Lower leg skin (tissue), 4 donors: ENCODE results near the gene PFN4. TPM values are rescaled to one million over a fixed set of nuclear protein-coding genes. Genes with fewer than 3 reads are reported as not detected.
"Not testable (repeated sequence)": the region's sequence is repeated elsewhere in the genome, so short reads cannot be mapped to it uniquely, and the experiment has no call there.

Experiments used
- DNase-seq, 2 donors: peaks; one replicate each; pipeline ENCODE4 v3.0.0-alpha.2; 2019; ENCODE audit warnings: low spot score in 2 of 2
- H3K4me3 ChIP-seq: fragments of 200-600 bp; sonication (generic); 2 replicates; pipeline ENCODE4 v1.5.1; 2017; ENCODE audit warnings: mild to moderate bottlenecking, low read depth; ENCODE audit not compliant: poor library complexity, severe bottlenecking
- POLR2A ChIP-seq, 2 donors: fragments of 450-650 bp; IDR thresholded peaks; one replicate each; pipeline ENCODE4 v1.6.1; 2016 to 2017; ENCODE audit warnings: antibody characterized with exemption in 2 of 2, mild to moderate bottlenecking in 1 of 2, moderate library complexity in 1 of 2
- WGBS, 2 donors: methylation state at CpG; one replicate each; pipeline ENCODE4 v1.1.5; 2018; 5-methylcytosine and 5-hydroxymethylcytosine counted together
- intact Hi-C: fragments of 100-400 bp; cut with DNase I; formaldehyde crosslinking; loops from one replicate; pipeline ENCODE4 v1.15.0; 2023; ENCODE audit warnings: low total_unique reads
- total RNA-seq, 4 donors: library from RNA; depleted of rRNA; stranded (reverse); fragments of >200 nt; gene quantifications; one replicate each; pipeline ENCODE4 v1.1.0, GENCODE V29; 2016
- TF ChIP-seq, protein P1 (sequence below), 3 donors: fragments of 450-650 bp; IDR thresholded peaks; one replicate each; pipeline ENCODE4 v1.5.1; 2016; ENCODE audit warnings: antibody characterized with exemption in 3 of 3, mild to moderate bottlenecking in 3 of 3, moderate library complexity in 2 of 3

PFN4 gene
- total RNA-seq, 4 donors from 2014 or later = 0.65 TPM; not detected in 3

DNA sequence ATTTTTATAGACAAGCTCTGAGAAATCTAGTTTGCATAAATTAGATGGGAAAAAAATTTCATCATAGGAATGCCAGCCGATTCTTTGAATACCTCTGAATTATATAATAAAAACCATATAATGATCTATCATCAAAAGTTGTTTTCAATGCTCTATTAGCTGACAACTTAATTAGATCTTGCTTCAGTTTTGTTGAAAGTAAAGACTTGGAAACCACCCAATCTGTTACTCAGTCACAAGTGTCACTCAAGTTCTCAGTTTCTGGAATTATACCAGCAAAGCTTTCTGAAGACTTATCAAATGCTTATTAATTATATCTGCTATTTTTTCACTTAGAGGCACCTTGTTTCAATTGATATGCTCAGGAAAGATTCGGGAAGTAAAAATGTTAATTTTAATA, 21.1 kb downstream of the PFN4 start:
- intact Hi-C loops = no loop called here
- TF ChIP-seq, protein P1, sequence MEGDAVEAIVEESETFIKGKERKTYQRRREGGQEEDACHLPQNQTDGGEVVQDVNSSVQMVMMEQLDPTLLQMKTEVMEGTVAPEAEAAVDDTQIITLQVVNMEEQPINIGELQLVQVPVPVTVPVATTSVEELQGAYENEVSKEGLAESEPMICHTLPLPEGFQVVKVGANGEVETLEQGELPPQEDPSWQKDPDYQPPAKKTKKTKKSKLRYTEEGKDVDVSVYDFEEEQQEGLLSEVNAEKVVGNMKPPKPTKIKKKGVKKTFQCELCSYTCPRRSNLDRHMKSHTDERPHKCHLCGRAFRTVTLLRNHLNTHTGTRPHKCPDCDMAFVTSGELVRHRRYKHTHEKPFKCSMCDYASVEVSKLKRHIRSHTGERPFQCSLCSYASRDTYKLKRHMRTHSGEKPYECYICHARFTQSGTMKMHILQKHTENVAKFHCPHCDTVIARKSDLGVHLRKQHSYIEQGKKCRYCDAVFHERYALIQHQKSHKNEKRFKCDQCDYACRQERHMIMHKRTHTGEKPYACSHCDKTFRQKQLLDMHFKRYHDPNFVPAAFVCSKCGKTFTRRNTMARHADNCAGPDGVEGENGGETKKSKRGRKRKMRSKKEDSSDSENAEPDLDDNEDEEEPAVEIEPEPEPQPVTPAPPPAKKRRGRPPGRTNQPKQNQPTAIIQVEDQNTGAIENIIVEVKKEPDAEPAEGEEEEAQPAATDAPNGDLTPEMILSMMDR (IDR thresholded peaks at IDR 0.05) = no peak
- TF ChIP-seq POLR2A (IDR thresholded peaks at IDR 0.05) = no peak
- no peak overlapping the region for H3K4me3 ChIP-seq
- 43 to 59% methylated on average over 2 of the region's 2 CpGs for whole genome bisulfite sequencing, 2 donors
- no peak for DNase-seq

DNA sequence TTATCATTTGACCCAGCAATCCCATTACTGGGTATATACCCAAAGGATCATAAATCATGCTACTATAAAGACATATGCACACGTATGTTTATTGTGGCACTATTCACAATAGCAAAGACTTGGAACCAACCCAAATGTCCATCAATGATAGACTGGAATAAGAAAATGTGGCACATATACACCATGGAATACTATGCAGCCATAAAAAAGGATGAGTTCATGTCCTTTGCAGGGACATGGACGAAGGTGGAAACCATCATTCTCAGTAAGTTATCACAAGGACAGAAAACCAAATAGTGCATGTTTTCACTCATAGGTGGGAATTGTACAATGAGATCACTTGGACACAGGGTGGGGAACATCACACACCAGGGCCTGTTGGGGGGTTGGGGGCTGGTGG, 22.4 kb downstream of the PFN4 start:
- H3K4me3 ChIP-seq, intact Hi-C loops, DNase-seq: not testable (repeated sequence)
- 82 to 91% methylated on average over 2 of the region's 2 CpGs for WGBS, 2 donors

DNA sequence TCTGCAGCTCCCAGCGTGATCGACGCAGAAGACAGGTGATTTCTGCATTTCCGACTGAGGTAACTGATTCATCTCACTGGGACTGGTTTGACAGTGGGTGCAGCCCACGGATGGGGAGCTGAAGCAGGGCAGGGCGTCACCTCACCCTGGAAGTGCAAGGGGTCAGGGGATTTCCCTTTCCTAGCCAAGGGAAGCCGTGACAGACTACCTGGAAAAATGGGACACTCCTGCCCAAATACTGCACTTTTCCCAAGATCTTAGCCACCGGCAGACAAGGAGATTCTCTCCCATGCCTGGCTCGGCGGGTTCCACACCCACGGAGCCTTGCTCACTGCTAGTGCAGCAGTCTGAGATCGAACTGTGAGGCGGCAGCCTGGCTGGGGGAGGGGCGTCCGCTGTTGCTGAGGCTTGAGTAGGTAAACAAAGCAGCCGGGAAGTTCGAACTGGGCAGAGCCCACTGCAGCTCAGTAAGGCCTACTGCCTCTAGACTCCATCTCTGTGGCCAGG, 27.9 kb downstream of the PFN4 start:
- DNase-seq, intact Hi-C loops: not testable (repeated sequence)

DNA sequence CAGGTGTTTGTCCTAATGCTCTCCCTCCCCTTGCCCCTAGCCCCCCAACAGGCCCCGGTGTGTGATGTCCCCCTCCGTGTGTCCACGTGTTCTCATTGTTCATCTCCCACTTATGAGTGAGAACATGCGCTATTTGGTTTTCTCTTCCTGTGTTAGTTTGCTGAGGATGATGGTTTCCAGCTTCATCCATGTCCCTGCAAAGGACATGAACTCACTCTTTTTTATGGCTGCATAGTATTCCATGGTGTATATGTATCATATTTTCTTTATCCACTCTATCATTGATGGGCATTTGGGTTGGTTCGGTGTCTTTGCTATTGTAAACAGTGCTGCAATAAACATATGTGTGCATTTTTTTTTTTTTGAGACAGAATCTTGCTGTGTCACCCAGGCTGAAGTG, 29.9 kb downstream of the PFN4 start:
- DNase-seq, H3K4me3 ChIP-seq, intact Hi-C loops: not testable (repeated sequence)
- WGBS, 2 donors = 98% methylated on average over 5 of the region's 5 CpGs

More for the DNA sequence above, 27.9 kb downstream of the PFN4 start:
- H3K4me3 ChIP-seq = not testable (repeated sequence)
- WGBS, 2 donors = 83 to 91% methylated on average over 17 of the region's 17 CpGs

DNA sequence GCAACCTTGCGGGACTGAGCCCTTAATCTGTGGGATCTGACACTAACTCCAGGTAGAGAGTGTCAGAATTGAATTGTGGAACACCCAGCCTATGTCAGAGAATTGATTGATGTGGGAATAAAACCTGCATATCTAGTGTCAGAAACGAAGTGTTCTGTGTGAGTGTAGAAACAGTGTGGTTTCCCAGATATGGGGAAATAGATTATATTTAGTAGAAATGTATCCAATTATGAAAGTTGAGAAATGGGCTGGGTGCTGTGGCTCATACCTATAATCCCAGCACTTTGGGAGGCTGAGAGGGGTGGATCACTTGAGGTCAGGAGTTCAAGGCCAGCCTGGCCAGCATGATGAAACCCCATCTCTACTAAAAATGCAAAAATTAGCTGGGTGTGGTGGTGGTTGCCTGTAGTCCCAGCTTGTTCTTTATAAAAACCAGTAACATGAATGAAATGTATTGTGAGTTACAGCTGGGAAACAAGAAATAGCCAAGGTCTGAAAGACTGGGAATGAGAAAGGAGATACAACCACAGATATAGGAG, 34.2 kb downstream of the PFN4 start:
- no peak for TF ChIP-seq POLR2A (IDR thresholded peaks at IDR 0.05)
- TF ChIP-seq, protein P1 (IDR thresholded peaks at IDR 0.05) = no peak
- WGBS, 2 donors = 58 to 80% methylated on average over 2 of the region's 2 CpGs
- no peak overlapping the region for H3K4me3 ChIP-seq
- intact Hi-C loops = loop anchor here (10.0 kb wide), 2 partner anchors 154 to 264 kb away; no protein-coding TSS in a partner anchor
- DNase-seq = no peak

DNA sequence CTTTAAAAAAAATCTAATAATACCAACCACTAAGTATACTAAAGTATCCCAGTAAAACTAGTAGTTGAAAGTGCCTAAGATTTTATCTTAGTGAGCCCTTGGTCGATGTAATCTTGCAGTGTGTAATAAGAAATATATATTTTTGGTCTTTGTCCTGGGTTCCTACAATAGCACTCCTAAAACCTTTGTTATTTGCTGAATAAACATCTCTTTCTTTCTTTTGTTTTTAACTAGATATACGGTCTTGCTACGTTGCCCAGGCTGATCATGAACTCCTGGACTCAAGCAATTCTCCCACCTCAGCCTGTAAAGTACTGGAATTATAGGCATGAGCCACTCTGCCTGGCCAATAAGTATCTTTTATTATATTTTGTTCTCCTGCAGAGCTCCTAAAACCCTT, 36.1 kb downstream of the PFN4 start:
- TF ChIP-seq, protein P1 (IDR thresholded peaks at IDR 0.05) = no peak
- TF ChIP-seq POLR2A (IDR thresholded peaks at IDR 0.05) = no peak
- no peak overlapping the region for H3K4me3 ChIP-seq
- WGBS, 2 donors = 77 to 82% methylated on average over 3 of the region's 3 CpGs
- intact Hi-C loops = loop anchor here (10.0 kb wide), 2 partner anchors 152 to 262 kb away; no protein-coding TSS in a partner anchor
- DNase-seq = no peak

DNA sequence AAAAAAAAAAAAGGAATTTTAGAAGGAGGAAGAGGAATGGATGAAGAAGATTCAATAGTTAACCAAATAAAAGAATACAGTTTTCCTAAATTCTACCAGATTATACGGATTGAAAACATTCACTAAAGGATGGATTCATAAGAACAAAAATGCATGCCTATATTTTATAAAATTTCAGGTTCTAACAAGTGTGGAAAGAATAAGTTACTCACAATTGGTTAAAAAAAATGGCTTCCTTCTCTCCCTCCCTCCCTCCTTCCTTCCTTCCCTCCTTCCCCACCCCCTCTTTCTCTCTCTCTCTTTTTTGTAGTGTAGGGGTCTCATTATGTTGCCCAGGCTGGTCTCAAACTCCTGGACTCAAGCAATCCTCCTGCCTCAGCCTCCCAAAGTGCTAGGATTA, 36.9 kb downstream of the PFN4 start:
- 83 to 88% methylated on average over 1 of the region's 1 CpG for WGBS, 2 donors
- DNase-seq = no peak
- H3K4me3 ChIP-seq = no peak overlapping the region
- TF ChIP-seq, protein P1 (IDR thresholded peaks at IDR 0.05) = no peak
- no peak for TF ChIP-seq POLR2A (IDR thresholded peaks at IDR 0.05)
- intact Hi-C loops = loop anchor here (10.0 kb wide), 2 partner anchors 151 to 261 kb away; no protein-coding TSS in a partner anchor
